ENCODE data around the gene GOLGB1.

The GOLGB1 gene

GRCh38 chr3:121627622-121628021, 121.9 kb downstream of the GOLGB1 start:
- no peak for DNase-seq (ENCODE audit: low read depth)

- DNase-seq (ENCODE audit: low read depth) = no peak
Measured at GRCh38 chr3:121627211-121627610, 122.3 kb downstream of the GOLGB1 start.

DNA sequence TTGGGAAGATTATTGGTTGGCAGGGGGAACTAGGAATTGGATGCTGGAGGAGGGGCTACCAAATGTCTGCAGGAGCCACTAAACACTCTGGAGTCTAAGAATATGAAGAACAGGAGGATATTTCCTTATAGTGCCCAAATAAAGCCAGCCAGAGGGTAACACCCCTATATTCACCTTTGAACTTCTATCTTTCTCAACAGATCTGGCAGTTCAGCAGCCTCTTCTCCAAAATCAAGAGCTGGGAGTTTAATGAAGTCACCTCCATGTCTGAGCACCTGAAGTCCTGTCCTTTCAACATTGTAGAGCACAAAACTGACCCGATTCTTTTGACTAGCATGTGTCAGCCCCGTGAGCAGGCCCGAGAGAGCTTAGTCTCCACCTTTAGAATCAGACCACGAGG, 123.0 kb downstream of the GOLGB1 start:
- DNase-seq (ENCODE audit: low read depth) = no peak

DNA sequence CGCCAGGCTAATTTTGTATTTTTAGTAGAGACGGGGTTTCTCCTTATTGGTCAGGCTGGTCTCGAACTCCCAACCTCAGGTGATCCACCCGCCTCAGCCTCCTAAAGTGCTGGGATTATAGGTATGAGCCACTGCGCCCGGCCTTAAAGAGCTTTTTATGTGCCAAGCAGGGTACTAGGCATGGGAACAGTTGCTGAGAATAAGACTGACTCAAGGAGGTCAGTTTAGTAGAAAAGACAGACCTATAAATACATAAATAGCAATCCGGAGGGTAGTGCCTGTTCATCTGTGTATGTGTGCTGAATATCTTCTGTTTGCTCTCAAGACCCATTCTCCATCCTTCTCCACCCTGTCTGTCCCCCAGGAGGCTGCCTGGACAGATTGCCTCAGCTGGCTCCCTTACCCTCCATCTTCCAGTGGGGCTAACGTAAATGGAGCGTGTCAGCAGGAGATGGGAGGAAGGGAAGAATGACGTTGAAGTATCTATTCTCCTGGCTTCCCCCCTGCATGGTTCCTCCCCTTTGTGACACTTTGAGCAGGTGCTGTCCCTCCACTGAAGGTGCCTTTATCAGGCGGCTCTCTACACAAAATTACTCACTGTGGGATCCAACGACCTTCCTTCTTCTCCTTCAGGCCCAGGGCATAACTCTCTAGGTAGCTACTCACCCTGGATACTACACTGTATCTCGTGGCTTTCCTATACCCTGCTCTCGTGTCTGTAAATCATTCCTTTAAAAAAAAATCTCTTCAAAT, 125.2 kb downstream of the GOLGB1 start:
- DNase-seq (ENCODE audit: low read depth) = no peak

DNA sequence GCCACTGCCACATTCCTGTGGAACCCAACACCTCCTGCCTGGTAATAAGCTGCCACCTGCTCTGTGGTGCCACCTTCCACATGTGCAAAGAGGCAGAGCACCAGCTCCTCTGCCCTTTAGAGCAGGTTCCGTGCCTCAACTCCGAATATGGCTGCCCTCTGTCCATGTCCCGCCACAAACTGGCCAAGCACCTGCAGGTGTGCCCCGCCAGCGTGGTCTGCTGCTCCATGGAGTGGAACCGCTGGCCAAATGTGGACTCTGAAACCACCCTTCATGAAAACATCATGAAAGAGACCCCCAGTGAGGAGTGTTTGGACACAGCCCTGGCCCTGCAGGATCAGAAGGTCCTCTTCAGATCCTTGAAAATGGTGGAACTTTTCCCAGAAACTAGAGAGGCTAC, 128.1 kb downstream of the GOLGB1 start:
- DNase-seq (ENCODE audit: low read depth) = no peak

DNA sequence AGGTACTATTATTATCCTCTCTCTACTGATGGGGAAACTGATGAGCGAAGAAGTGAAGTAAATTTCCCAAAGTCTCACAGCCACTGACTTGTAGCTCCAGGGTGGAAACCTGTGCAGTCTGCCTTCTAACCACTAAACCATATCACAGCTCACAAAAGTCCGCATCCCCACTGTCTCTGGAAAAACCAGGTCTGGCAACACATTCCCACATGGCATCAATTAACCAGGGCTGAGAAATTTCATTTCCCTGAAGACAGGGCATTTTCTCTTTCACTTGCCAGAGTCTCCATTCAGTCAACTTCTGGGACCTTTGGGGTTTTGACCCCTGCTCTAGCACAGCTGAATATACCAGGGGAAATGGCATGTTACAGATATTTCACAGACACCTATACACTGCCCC, 129.8 kb downstream of the GOLGB1 start:
- DNase-seq (ENCODE audit: low read depth) = no peak

Data from stimulated activated CD4-positive, alpha-beta T cell treated with anti-CD3 and anti-CD28 coated beads, Interleukin-2, amount 100 ng/mL, for 4 hours (primary cell).